K562 (cell line): ENCODE data around the gene TCF21.

ENCODE experiments used
- CCAR2 ChIP-seq: fragments of 200-400 bp; formaldehyde crosslinking; IDR thresholded peaks from 2 replicates; pipeline ENCODE4 v1.6.1; 2017; ENCODE audit warnings: mild to moderate bottlenecking, low read depth, low read length
- EP300 ChIP-seq: IDR thresholded peaks from 2 replicates; pipeline ENCODE4 v1.6.1; 2012; ENCODE audit warnings: low read length, improper control_type of control experiment
- GATA2 ChIP-seq: sonication (generic); formaldehyde crosslinking; IDR thresholded peaks from 2 replicates; pipeline ENCODE4 v1.4.0; 2020; ENCODE audit warnings: mild to moderate bottlenecking, missing genetic modification reagents
- HDAC6 ChIP-seq: IDR thresholded peaks from 2 replicates; pipeline ENCODE4 v1.6.1; 2012; ENCODE audit warnings: low read depth, mild to moderate bottlenecking, control low read depth, inconsistent platforms, low read length, moderate library complexity
- HMG20A ChIP-seq: fragments of 450-650 bp; formaldehyde crosslinking; conservative IDR thresholded peaks from 2 replicates; pipeline ENCODE4 v1.4.0; 2020; ENCODE audit warnings: mild to moderate bottlenecking, mixed read lengths
- PCBP2 ChIP-seq: fragments of 200-400 bp; formaldehyde crosslinking; IDR thresholded peaks from 2 replicates; pipeline ENCODE4 v1.6.1; 2018; ENCODE audit warnings: low read length, low read depth, mild to moderate bottlenecking, moderate library complexity; ENCODE audit not compliant: poor library complexity, severe bottlenecking
- PPARD ChIP-seq: fragments of 250-450 bp; sonication (Bioruptor Pico); IDR thresholded peaks from 2 replicates; pipeline ENCODE4 v1.8.0; 2022; ENCODE audit warnings: inconsistent platforms, mild to moderate bottlenecking, moderate library complexity
- TRIM24 ChIP-seq, 2 experiments: fragments of 450-650 bp; IDR thresholded peaks; 2 replicates each; pipeline ENCODE4 v1.6.1; 2016
- ZNF668 ChIP-seq: fragments of 250-450 bp; sonication (Bioruptor Pico); IDR thresholded peaks from 2 replicates; pipeline ENCODE4 v1.8.0; 2022; ENCODE audit warnings: mild to moderate bottlenecking, inconsistent platforms
- ZNF780A ChIP-seq: fragments of 250-450 bp; sonication (Bioruptor Pico); IDR thresholded peaks from 2 replicates; pipeline ENCODE4 v1.5.0; 2021; ENCODE audit warnings: mild to moderate bottlenecking
- TF ChIP-seq, protein P1 (sequence below): sonication (generic); formaldehyde crosslinking; IDR thresholded peaks from 2 replicates; pipeline ENCODE4 v1.9.0; 2022; ENCODE audit warnings: mild to moderate bottlenecking, missing genetic modification reagents
- TF ChIP-seq, protein P2 (sequence below), 3 experiments: IDR thresholded peaks in 2 of 3; conservative IDR thresholded peaks in 1 of 3; 2 replicates each; pipeline ENCODE4 v1.5.1; 2011 to 2012; ENCODE audit warnings: low read length in 3 of 3, mild to moderate bottlenecking in 3 of 3, control low read depth in 2 of 3, improper control_type of control experiment in 1 of 3, inconsistent platforms in 1 of 3, low read depth in 1 of 3, mixed read lengths in 1 of 3, moderate library complexity in 1 of 3; ENCODE audit not compliant: insufficient read depth in 2 of 3
- TF ChIP-seq, protein P3 (sequence below): fragments of 250-450 bp; sonication (Bioruptor Pico); IDR thresholded peaks from 2 replicates; pipeline ENCODE4 v1.5.0; 2021
- TF ChIP-seq, protein P4 (sequence below): fragments of 250-450 bp; sonication (Bioruptor Pico); IDR thresholded peaks from 2 replicates; pipeline ENCODE4 v1.4.0; 2020; ENCODE audit warnings: mild to moderate bottlenecking

DNA sequence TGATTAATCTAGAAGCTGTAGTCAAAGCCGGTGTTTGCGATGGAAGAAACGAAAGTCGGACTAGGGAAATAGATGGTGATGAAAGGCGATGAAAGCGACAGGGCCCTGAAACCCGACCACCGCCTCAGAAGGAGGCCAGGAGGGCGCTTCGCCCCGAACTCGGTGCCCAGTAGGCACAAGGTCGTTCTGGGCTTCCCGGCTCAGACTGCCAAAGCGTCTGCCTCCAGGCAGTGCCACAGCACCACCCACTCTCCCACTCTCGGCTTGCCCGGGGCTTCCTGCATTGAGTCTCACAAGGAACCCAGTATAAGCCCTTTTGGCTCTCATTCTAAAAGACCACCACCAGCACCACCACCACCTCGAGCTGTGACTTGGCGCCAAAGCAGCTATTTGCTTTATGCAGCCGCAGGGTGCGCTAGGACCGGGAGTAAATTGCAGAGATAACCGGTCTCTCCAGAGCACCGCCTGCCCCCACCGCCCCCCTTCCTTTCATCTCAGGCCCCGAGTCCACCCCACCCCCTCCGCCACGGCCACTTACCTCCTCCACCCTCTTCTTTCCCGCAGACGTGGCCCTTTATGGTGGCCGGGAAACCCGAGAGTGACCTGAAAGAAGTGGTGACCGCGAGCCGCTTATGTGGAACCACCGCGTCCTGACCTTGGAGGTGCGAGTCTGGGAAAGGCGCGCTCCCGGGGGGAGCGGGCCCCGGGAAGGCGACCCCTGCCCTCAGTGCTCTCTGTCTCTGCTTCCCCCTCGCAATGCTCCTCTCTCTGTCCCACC, 2.4 kb downstream of the TCF21 start:
- TF ChIP-seq GATA2 (CRISPR knock-in tag): no peak
- TF ChIP-seq PCBP2: no peak
- TF ChIP-seq HDAC6: no peak
- no peak for TF ChIP-seq PPARD
- TF ChIP-seq, protein P1, sequence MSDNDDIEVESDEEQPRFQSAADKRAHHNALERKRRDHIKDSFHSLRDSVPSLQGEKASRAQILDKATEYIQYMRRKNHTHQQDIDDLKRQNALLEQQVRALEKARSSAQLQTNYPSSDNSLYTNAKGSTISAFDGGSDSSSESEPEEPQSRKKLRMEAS (CRISPR knock-in tag): no peak
- TF ChIP-seq, protein P2, sequence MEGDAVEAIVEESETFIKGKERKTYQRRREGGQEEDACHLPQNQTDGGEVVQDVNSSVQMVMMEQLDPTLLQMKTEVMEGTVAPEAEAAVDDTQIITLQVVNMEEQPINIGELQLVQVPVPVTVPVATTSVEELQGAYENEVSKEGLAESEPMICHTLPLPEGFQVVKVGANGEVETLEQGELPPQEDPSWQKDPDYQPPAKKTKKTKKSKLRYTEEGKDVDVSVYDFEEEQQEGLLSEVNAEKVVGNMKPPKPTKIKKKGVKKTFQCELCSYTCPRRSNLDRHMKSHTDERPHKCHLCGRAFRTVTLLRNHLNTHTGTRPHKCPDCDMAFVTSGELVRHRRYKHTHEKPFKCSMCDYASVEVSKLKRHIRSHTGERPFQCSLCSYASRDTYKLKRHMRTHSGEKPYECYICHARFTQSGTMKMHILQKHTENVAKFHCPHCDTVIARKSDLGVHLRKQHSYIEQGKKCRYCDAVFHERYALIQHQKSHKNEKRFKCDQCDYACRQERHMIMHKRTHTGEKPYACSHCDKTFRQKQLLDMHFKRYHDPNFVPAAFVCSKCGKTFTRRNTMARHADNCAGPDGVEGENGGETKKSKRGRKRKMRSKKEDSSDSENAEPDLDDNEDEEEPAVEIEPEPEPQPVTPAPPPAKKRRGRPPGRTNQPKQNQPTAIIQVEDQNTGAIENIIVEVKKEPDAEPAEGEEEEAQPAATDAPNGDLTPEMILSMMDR (IDR thresholded peaks at IDR 0.05 in 2 of 3, conservative IDR thresholded peaks at IDR 0.05 in 1 of 3; ENCODE audit: insufficient read depth in 2 of 3, low read depth in 1 of 3, low read length in 3 of 3): no peak
- TF ChIP-seq, protein P3, sequence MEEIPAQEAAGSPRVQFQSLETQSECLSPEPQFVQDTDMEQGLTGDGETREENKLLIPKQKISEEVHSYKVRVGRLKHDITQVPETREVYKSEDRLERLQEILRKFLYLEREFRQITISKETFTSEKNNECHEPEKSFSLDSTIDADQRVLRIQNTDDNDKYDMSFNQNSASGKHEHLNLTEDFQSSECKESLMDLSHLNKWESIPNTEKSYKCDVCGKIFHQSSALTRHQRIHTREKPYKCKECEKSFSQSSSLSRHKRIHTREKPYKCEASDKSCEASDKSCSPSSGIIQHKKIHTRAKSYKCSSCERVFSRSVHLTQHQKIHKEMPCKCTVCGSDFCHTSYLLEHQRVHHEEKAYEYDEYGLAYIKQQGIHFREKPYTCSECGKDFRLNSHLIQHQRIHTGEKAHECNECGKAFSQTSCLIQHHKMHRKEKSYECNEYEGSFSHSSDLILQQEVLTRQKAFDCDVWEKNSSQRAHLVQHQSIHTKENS: no peak
- TF ChIP-seq TRIM24 (IDR thresholded peaks at IDR 0.05): no peak
- TF ChIP-seq ZNF668 (CRISPR knock-in tag): no peak
- TF ChIP-seq EP300: no peak
- no peak for TF ChIP-seq ZNF780A
- TF ChIP-seq, protein P4, sequence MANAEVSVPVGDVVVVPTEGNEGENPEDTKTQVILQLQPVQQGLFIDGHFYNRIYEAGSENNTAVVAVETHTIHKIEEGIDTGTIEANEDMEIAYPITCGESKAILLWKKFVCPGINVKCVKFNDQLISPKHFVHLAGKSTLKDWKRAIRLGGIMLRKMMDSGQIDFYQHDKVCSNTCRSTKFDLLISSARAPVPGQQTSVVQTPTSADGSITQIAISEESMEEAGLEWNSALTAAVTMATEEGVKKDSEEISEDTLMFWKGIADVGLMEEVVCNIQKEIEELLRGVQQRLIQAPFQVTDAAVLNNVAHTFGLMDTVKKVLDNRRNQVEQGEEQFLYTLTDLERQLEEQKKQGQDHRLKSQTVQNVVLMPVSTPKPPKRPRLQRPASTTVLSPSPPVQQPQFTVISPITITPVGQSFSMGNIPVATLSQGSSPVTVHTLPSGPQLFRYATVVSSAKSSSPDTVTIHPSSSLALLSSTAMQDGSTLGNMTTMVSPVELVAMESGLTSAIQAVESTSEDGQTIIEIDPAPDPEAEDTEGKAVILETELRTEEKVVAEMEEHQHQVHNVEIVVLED: no peak
- TF ChIP-seq HMG20A (CRISPR knock-in tag): no peak
- no peak for TF ChIP-seq CCAR2
